ENCODE data around the gene FBXO39. TPM values are rescaled to one million over a fixed set of nuclear protein-coding genes. Genes with fewer than 3 reads are reported as not detected.

Gene FBXO39
- total RNA-seq, 5 donors from 2014 or later (not counting 1 experiment from before 2014, with no cell fraction given) = 0.26 to 1.4 (median 0.53) TPM

GRCh38 chr17:6796017-6796886, 20.2 kb downstream of the FBXO39 start:
- H3K4me1 Mint-ChIP-seq = no peaks in the 10 kb centered on the region
- no peak overlapping the region for H3K4me3 Mint-ChIP-seq
- no peak for ATAC-seq (replicated peaks in 1 of 4)
- no peaks in the 10 kb centered on the region for H3K4me1 ChIP-seq (ENCODE audit: control insufficient read depth in 1 of 2, extremely low read depth in 1 of 2, insufficient read depth in 2 of 2, low read length in 2 of 2)
- no peak overlapping the region for H3K27ac ChIP-seq (ENCODE audit: low read length)
- peaks cover 15 to 32% of the 10 kb centered on the region in 2 donors for H3K27me3 Mint-ChIP-seq
- DNase-seq = no peak
- H3K4me3 ChIP-seq (ENCODE audit: control insufficient read depth in 1 of 2, extremely low read depth in 1 of 2, low read length in 1 of 2) = no peak overlapping the region
- H3K36me3 Mint-ChIP-seq = no peaks in the 10 kb centered on the region
- no peaks in the 10 kb centered on the region for H3K9me3 Mint-ChIP-seq
- no peak overlapping the region for H3K27ac Mint-ChIP-seq
- H3K36me3 ChIP-seq (ENCODE audit: control insufficient read depth in 2 of 2, extremely low read depth in 1 of 2, insufficient read depth in 1 of 2, low read length in 1 of 2) = no peaks in the 10 kb centered on the region
- ChIA-PET CTCF (interaction anchor here in 1 of 2 donors (0.6 kb wide), 1 partner anchor 78 kb away, joined by 3 read pairs; no protein-coding TSS in a partner anchor), POLR2A (no interaction called here)
- H3K9me3 ChIP-seq = no peaks in the 10 kb centered on the region
- 81% methylated on average over 4 of the region's 10 CpGs for WGBS (ENCODE audit: insufficient coverage)
- H3K27me3 ChIP-seq (replicated peaks in 1 of 2; ENCODE audit: control insufficient read depth in 2 of 2, extremely low read depth in 1 of 2, insufficient read depth in 2 of 2, low read length in 1 of 2) = peaks cover 0 to 11% of the 10 kb centered on the region in 2 experiments

GRCh38 chr17:6796887-6797490, 21.0 kb downstream of the FBXO39 start:
- H3K27ac ChIP-seq (ENCODE audit: low read length) = no peak overlapping the region
- no CpG with 5 or more reads among the region's 2 CpGs for WGBS (ENCODE audit: insufficient coverage)
- H3K27me3 ChIP-seq (replicated peaks in 1 of 2; ENCODE audit: control insufficient read depth in 2 of 2, extremely low read depth in 1 of 2, insufficient read depth in 2 of 2, low read length in 1 of 2) = peaks cover 0 to 5% of the 10 kb centered on the region in 2 experiments
- no peaks in the 10 kb centered on the region for H3K36me3 Mint-ChIP-seq
- H3K4me1 Mint-ChIP-seq = no peaks in the 10 kb centered on the region
- CTCF ChIA-PET = no interaction called here
- H3K4me3 ChIP-seq (ENCODE audit: control insufficient read depth in 1 of 2, extremely low read depth in 1 of 2, low read length in 1 of 2) = no peak overlapping the region
- POLR2A ChIA-PET = no interaction called here
- peaks cover 10 to 31% of the 10 kb centered on the region in 2 donors for H3K27me3 Mint-ChIP-seq
- ATAC-seq (replicated peaks in 1 of 4) (no peak), DNase-seq (no peak)
- H3K9me3 Mint-ChIP-seq = no peaks in the 10 kb centered on the region
- H3K9me3 ChIP-seq = no peaks in the 10 kb centered on the region
- no peak overlapping the region for H3K4me3 Mint-ChIP-seq
- no peaks in the 10 kb centered on the region for H3K36me3 ChIP-seq (ENCODE audit: control insufficient read depth in 2 of 2, extremely low read depth in 1 of 2, insufficient read depth in 1 of 2, low read length in 1 of 2)
- H3K4me1 ChIP-seq (ENCODE audit: control insufficient read depth in 1 of 2, extremely low read depth in 1 of 2, insufficient read depth in 2 of 2, low read length in 2 of 2) = no peaks in the 10 kb centered on the region
- no peak overlapping the region for H3K27ac Mint-ChIP-seq

GRCh38 chr17:6797718-6798351, 21.8 kb downstream of the FBXO39 start:
- H3K36me3 Mint-ChIP-seq = no peaks in the 10 kb centered on the region
- 90% methylated on average over 7 of the region's 8 CpGs for WGBS (ENCODE audit: insufficient coverage)
- no peaks in the 10 kb centered on the region for H3K9me3 Mint-ChIP-seq
- CTCF ChIA-PET = no interaction called here
- H3K4me1 ChIP-seq (ENCODE audit: control insufficient read depth in 1 of 2, extremely low read depth in 1 of 2, insufficient read depth in 2 of 2, low read length in 2 of 2) = no peaks in the 10 kb centered on the region
- H3K4me3 ChIP-seq (ENCODE audit: control insufficient read depth in 1 of 2, extremely low read depth in 1 of 2, low read length in 1 of 2) = no peak overlapping the region
- H3K4me3 Mint-ChIP-seq = no peak overlapping the region
- no peaks in the 10 kb centered on the region for H3K27me3 ChIP-seq (replicated peaks in 1 of 2; ENCODE audit: control insufficient read depth in 2 of 2, extremely low read depth in 1 of 2, insufficient read depth in 2 of 2, low read length in 1 of 2)
- H3K27ac Mint-ChIP-seq = no peak overlapping the region
- ATAC-seq (replicated peaks in 1 of 4) (no peak), DNase-seq (no peak)
- H3K27me3 Mint-ChIP-seq = peaks cover 5 to 23% of the 10 kb centered on the region in 2 donors
- no peak overlapping the region for H3K27ac ChIP-seq (ENCODE audit: low read length)
- H3K9me3 ChIP-seq = no peaks in the 10 kb centered on the region
- POLR2A ChIA-PET = no interaction called here
- H3K4me1 Mint-ChIP-seq = no peaks in the 10 kb centered on the region
- no peaks in the 10 kb centered on the region for H3K36me3 ChIP-seq (ENCODE audit: control insufficient read depth in 2 of 2, extremely low read depth in 1 of 2, insufficient read depth in 1 of 2, low read length in 1 of 2)

GRCh38 chr17:6799738-6800137, 23.7 kb downstream of the FBXO39 start:
- H3K27ac Mint-ChIP-seq = no peak overlapping the region
- H3K4me3 Mint-ChIP-seq = no peak overlapping the region
- WGBS (ENCODE audit: insufficient coverage) = 71% methylated on average over 2 of the region's 6 CpGs

GRCh38 chr17:6800422-6801027, 24.5 kb downstream of the FBXO39 start:
- H3K27ac Mint-ChIP-seq = no peak overlapping the region
- POLR2A ChIA-PET = no interaction called here
- no peaks in the 10 kb centered on the region for H3K27me3 ChIP-seq (replicated peaks in 1 of 2; ENCODE audit: control insufficient read depth in 2 of 2, extremely low read depth in 1 of 2, insufficient read depth in 2 of 2, low read length in 1 of 2)
- H3K4me1 ChIP-seq (ENCODE audit: control insufficient read depth in 1 of 2, extremely low read depth in 1 of 2, insufficient read depth in 2 of 2, low read length in 2 of 2) = no peaks in the 10 kb centered on the region
- no peaks in the 10 kb centered on the region for H3K36me3 Mint-ChIP-seq
- no peaks in the 10 kb centered on the region for H3K9me3 Mint-ChIP-seq
- CTCF ChIA-PET = no interaction called here
- H3K27ac ChIP-seq (ENCODE audit: low read length) = no peak overlapping the region
- no peak overlapping the region for H3K4me3 Mint-ChIP-seq
- H3K27me3 Mint-ChIP-seq = peaks cover 0 to 15% of the 10 kb centered on the region in 2 donors
- WGBS (ENCODE audit: insufficient coverage) = 91% methylated on average over 13 of the region's 13 CpGs
- H3K4me3 ChIP-seq (ENCODE audit: control insufficient read depth in 1 of 2, extremely low read depth in 1 of 2, low read length in 1 of 2) = no peak overlapping the region
- no peaks in the 10 kb centered on the region for H3K9me3 ChIP-seq
- no peaks in the 10 kb centered on the region for H3K4me1 Mint-ChIP-seq
- no peak for DNase-seq
- H3K36me3 ChIP-seq (ENCODE audit: control insufficient read depth in 2 of 2, extremely low read depth in 1 of 2, insufficient read depth in 1 of 2, low read length in 1 of 2) = no peaks in the 10 kb centered on the region
- no peak for ATAC-seq (replicated peaks in 1 of 4)

More at GRCh38 chr17:6799738-6800137, 23.7 kb downstream of the FBXO39 start:
- no peaks in the 10 kb centered on the region for H3K4me1 Mint-ChIP-seq
- ATAC-seq (replicated peaks in 1 of 4) (no peak), DNase-seq (no peak)
- H3K27ac ChIP-seq (ENCODE audit: low read length) = no peak overlapping the region
- H3K36me3 ChIP-seq (ENCODE audit: control insufficient read depth in 2 of 2, extremely low read depth in 1 of 2, insufficient read depth in 1 of 2, low read length in 1 of 2) = no peaks in the 10 kb centered on the region
- CTCF ChIA-PET = no interaction called here
- H3K27me3 ChIP-seq (replicated peaks in 1 of 2; ENCODE audit: control insufficient read depth in 2 of 2, extremely low read depth in 1 of 2, insufficient read depth in 2 of 2, low read length in 1 of 2) = no peaks in the 10 kb centered on the region
- H3K36me3 Mint-ChIP-seq = no peaks in the 10 kb centered on the region
- H3K27me3 Mint-ChIP-seq = peaks cover 0 to 16% of the 10 kb centered on the region in 2 donors
- POLR2A ChIA-PET = no interaction called here
- no peaks in the 10 kb centered on the region for H3K9me3 Mint-ChIP-seq
- no peak overlapping the region for H3K4me3 ChIP-seq (ENCODE audit: control insufficient read depth in 1 of 2, extremely low read depth in 1 of 2, low read length in 1 of 2)
- H3K4me1 ChIP-seq (ENCODE audit: control insufficient read depth in 1 of 2, extremely low read depth in 1 of 2, insufficient read depth in 2 of 2, low read length in 2 of 2) = no peaks in the 10 kb centered on the region
- H3K9me3 ChIP-seq = no peaks in the 10 kb centered on the region

GRCh38 chr17:6811510-6811909, 35.5 kb downstream of the FBXO39 start:
- DNase-seq = no peak
- POLR2A ChIA-PET = no interaction called here
- Histone ChIP-seq H3K27me3 (replicated peaks in 1 of 2; ENCODE audit: control insufficient read depth in 2 of 2, extremely low read depth in 1 of 2, insufficient read depth in 2 of 2, low read length in 1 of 2) (peaks cover 0 to 37% of the 10 kb centered on the region in 2 experiments), H3K4me1 (ENCODE audit: control insufficient read depth in 1 of 2, extremely low read depth in 1 of 2, insufficient read depth in 2 of 2, low read length in 2 of 2) (no peaks in the 10 kb centered on the region), H3K36me3 (ENCODE audit: control insufficient read depth in 2 of 2, extremely low read depth in 1 of 2, insufficient read depth in 1 of 2, low read length in 1 of 2) (no peaks in the 10 kb centered on the region), H3K9me3 (no peaks in the 10 kb centered on the region), H3K27ac (ENCODE audit: low read length) (no peak overlapping the region), H3K4me3 (ENCODE audit: control insufficient read depth in 1 of 2, extremely low read depth in 1 of 2, low read length in 1 of 2) (no peak overlapping the region)
- CTCF ChIA-PET = no interaction called here
- ATAC-seq (replicated peaks in 1 of 4) = no peak
- H3K27ac Mint-ChIP-seq = no peak overlapping the region
- WGBS (ENCODE audit: insufficient coverage) = 100% methylated on average over 1 of the region's 9 CpGs
- no peaks in the 10 kb centered on the region for H3K4me1 Mint-ChIP-seq
- H3K9me3 Mint-ChIP-seq = peaks cover 0 to 2% (median 0%) of the 10 kb centered on the region in 3 donors
- H3K36me3 Mint-ChIP-seq = no peaks in the 10 kb centered on the region
- H3K27me3 Mint-ChIP-seq = peaks cover 29 to 38% of the 10 kb centered on the region in 2 donors
- no peak overlapping the region for H3K4me3 Mint-ChIP-seq
